GM11168 (cell line): Measurements from ENCODE around the gene ATP8A2.
"Not testable (repeated sequence)": the region's sequence is repeated elsewhere in the genome, so short reads cannot be mapped to it uniquely, and the experiment has no call there.

Experiments
- in situ Hi-C: fragments of 300-500 bp; cut with MboI; formaldehyde crosslinking; loops from one replicate; pipeline ENCODE4 v1.12.0; 2022; ENCODE audit warnings: low sequenced_read_pairs; ENCODE audit not compliant: unreplicated experiment

The ATP8A2 gene

GRCh38 chr13:25525884-25526283 lies 154.1 kb downstream of the ATP8A2 start:
- in situ Hi-C loops: no loop called here

GRCh38 chr13:25528266-25528665 lies 156.5 kb downstream of the ATP8A2 start:
- in situ Hi-C loops: no loop called here

GRCh38 chr13:25529425-25529824 lies 157.7 kb downstream of the ATP8A2 start:
- in situ Hi-C loops: no loop called here

GRCh38 chr13:25538276-25538675 lies 166.5 kb downstream of the ATP8A2 start:
- in situ Hi-C loops: no loop called here

- in situ Hi-C loops: no loop called here
These were observed 169.8 kb downstream of the ATP8A2 start for GRCh38 chr13:25541434-25542123.

- in situ Hi-C loops: not testable (repeated sequence)
These were observed 177.2 kb downstream of the ATP8A2 start for GRCh38 chr13:25548991-25549390.

GRCh38 chr13:25561812-25562211 lies 190.0 kb downstream of the ATP8A2 start:
- in situ Hi-C loops: no loop called here

GRCh38 chr13:25570185-25570584 lies 198.4 kb downstream of the ATP8A2 start:
- in situ Hi-C loops: loop anchor here (5.0 kb wide), 1 partner anchor 497 kb away; no protein-coding TSS in a partner anchor

GRCh38 chr13:25571237-25571636 lies 199.5 kb downstream of the ATP8A2 start:
- in situ Hi-C loops: loop anchor here (5.0 kb wide), 1 partner anchor 496 kb away; no protein-coding TSS in a partner anchor

GRCh38 chr13:25572171-25572570 lies 200.4 kb downstream of the ATP8A2 start:
- in situ Hi-C loops: loop anchor here (5.0 kb wide), 1 partner anchor 495 kb away; no protein-coding TSS in a partner anchor

- in situ Hi-C loops: loop anchor here (5.0 kb wide), 1 partner anchor 493 kb away; no protein-coding TSS in a partner anchor
These were observed 202.9 kb downstream of the ATP8A2 start for GRCh38 chr13:25574437-25575411.

- in situ Hi-C loops: no loop called here
These were observed 203.8 kb downstream of the ATP8A2 start for GRCh38 chr13:25575562-25575961.

- in situ Hi-C loops: no loop called here
These were observed 206.8 kb downstream of the ATP8A2 start for GRCh38 chr13:25578526-25578925.

- in situ Hi-C loops: no loop called here
These were observed 207.4 kb downstream of the ATP8A2 start for GRCh38 chr13:25579221-25579620.

GRCh38 chr13:25581351-25581750 lies 209.6 kb downstream of the ATP8A2 start:
- in situ Hi-C loops: no loop called here

- in situ Hi-C loops: no loop called here
These were observed 212.3 kb downstream of the ATP8A2 start for GRCh38 chr13:25584087-25584486.

- in situ Hi-C loops: no loop called here
These were observed 213.2 kb downstream of the ATP8A2 start for GRCh38 chr13:25585000-25585399.

- in situ Hi-C loops: no loop called here
These were observed 215.7 kb downstream of the ATP8A2 start for GRCh38 chr13:25587326-25587980.

- in situ Hi-C loops: no loop called here
These were observed 216.7 kb downstream of the ATP8A2 start for GRCh38 chr13:25588336-25589060.

- in situ Hi-C loops: no loop called here
These were observed 226.6 kb downstream of the ATP8A2 start for GRCh38 chr13:25598421-25598820.
